GM21825 (cell line): ENCODE measurements around the gene FUT3.
"Not testable (repeated sequence)": the region's sequence is repeated elsewhere in the genome, so short reads cannot be mapped to it uniquely, and the experiment has no call there.

Experiments
- ATAC-seq: cut with Tn5 transposase; IDR thresholded peaks from one replicate; pipeline ENCODE4 v1.9.1; 2021; ENCODE audit warnings: mild to moderate bottlenecking, moderate library complexity; ENCODE audit not compliant: unreplicated experiment

The FUT3 gene

DNA sequence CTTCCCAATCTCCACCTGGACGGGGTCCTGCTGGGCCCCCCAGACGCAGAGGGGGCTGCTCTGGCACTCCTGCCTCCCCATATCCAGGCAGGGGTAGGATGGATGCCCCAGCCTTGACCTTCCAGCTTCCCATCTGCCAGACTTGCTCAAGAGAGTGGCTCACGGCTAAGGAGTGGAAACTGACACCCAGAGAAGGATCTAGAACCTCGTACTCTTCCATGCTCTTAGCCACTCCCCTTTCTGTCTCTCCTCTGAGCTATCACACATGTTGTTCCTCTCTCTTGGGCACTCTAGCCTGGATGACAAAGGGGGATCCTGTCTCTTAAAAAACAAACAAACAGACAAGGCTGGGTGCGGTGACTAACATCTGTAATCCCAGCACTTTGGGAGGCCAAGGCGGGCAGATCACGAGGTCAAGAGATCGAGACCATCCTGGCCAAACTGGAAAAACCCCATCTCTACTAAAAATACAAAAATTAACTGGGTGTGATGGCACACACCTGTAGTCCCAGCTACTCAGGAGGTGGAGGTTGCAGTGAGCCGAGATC, 31.2 kb upstream of the FUT3 start:
- ATAC-seq: no peak

DNA sequence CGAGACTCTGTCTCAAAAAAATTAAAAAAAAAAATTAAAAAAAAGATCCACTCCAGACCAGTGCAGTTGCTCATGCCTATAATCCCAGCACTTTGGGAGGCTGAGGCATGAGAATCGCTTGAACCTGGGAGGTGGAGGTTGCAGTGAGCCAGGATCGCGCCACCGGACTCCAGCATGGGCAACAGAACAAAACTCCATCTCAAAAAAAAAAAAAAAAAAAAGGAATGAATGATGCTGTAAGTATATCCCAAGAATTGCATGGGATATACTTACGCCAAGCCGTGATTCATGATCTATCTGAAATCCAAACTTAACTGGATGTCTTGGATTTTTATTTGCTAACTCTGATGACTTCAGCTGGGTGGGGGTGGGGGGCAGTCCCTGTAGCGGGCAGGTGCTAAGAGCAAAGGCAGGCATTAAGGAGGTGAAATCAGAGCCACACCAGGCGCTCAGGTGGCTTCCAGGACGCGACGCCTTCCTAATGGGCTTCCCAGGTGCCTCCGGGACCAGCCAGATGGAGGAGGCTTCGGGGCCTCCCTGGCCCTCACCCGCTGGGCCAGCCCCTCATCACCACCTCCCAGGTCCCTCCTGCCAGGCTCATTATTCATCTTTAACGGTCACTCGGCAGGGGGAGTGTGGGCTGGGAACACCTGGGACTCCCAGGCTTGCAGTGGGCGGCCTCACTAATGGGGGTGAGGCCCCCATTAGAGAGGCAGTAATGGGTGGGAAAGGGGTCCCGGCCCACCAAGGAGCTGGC, 30.5 kb upstream of the FUT3 start:
- no peak for ATAC-seq

DNA sequence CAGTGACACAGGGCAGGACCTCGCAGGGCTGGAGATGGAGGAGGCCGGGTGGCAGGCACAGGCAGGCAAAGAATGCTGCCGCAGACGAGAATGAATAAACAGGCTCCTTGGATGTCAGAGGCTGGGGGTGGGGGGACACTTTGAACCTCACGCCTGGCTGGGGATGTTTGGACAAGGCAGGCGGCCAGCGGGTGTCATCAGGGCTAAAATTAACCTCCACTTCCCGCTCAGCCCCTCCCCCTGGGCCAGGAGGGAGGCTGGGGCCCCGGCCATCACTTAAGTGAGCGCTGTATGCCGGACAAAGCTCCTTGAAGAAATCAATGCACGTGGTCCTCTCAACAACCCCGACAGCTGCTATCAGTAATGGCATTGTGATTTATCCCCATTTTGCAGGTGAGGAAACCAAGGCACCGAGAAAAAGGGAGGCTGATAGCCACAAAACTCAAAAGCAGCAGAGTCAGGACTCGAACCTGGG, 29.4 kb upstream of the FUT3 start:
- ATAC-seq: no peak

DNA sequence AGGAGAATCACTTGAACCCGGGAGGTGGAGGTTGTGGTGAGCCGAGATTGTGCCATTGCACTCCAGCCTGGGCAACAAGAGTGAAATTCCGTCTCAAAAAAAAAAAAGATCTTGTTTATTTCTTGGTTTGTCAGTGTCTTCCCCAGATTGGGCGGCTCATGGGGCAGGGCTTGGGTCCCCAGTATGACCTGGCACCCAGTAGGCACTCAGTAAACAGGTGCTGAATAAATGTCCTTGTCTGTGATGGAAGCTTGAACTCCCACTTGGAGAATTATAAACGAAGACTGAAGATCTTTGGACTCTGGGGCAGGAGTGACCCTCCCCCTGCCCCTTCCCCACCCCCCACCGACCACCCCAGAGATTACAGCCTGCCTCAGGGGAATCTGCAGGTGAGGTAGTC, 28.9 kb upstream of the FUT3 start:
- no peak for ATAC-seq

DNA sequence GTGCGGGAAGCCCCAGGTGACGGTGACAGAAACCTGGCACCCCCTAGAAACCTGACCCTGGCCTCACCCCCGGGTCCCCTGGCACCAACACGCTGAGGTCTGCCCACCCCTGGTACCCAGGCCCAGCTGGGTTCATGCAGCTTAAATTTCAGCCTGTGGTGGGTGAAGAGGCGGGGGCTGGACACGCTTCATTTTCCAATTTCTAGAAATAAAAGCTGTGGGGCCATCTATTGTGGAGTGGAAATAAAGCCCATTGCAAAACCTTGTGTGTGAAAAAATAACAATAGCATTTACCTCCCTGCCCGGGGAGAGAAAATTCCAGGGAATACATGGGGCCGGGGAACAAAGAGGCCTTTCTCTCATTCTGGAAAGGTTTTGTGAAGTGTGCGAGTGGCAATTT, 26.6 kb upstream of the FUT3 start:
- no peak for ATAC-seq

DNA sequence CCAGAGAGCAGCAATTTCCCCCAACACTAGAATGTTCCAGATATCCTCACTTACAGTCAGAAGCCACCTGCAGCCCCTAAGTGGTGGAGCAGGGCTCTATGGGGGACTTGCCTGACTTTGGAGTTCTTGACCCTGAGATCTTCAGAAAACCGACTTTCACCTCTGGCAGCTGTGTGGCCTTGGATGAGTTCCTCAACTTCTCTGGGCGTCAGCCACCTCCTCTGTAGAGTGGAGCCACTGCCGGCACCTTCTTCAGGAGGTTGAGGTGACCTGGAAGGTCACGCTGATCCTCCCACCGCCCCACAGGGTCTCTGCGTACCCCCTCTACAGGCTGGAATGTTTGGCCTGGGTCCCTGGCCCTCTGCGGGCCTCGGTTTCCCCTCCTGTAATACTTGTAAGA, 26.2 kb upstream of the FUT3 start:
- no peak for ATAC-seq

DNA sequence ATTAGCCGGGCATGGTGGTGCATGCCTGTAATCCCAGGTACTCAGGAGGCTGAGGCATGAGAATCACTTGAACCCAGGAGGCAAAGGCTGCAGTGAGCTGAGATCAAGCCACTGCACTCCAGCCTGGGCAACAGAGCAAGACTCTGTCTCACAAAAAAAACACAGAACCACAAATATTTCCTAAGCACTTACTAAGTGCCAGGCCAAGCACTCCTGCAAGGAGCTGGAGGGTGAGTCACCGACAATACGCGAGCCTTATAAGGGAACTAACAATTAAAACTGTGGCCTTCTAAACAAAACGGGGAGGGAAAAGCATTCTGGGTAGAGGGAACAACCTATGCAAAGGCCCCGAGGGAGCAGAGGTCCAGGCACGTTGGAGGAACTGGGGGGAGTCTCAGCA, 23.2 kb upstream of the FUT3 start:
- ATAC-seq: not testable (repeated sequence)

DNA sequence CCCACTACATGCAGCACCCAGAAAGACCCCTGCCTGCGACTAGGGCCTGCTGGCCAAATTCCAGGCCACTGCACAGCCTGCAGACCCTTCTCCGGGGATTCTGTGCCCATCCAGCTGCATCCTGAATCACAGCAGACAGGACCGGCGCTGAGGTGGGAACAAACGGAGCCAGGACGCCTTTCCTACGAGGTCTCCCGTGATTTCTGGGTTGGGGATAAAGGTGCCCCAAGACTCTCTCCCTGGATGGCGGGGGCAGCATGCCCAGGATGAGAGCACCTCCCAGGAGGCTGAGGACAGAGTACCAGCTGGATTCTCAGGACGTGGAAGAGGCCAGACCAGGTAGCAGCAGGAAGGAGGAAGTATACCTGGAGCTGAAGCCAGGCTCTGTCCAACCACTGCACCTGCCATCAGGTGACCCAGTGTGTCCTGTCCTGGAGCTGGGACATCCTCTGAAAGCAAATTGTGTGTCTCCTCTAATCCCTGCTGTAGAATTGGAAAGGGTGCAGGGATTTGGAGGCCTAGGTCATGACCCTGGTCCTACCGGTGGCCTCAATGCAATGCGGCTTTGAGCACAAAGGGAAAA, 22.5 kb upstream of the FUT3 start:
- ATAC-seq: no peak

DNA sequence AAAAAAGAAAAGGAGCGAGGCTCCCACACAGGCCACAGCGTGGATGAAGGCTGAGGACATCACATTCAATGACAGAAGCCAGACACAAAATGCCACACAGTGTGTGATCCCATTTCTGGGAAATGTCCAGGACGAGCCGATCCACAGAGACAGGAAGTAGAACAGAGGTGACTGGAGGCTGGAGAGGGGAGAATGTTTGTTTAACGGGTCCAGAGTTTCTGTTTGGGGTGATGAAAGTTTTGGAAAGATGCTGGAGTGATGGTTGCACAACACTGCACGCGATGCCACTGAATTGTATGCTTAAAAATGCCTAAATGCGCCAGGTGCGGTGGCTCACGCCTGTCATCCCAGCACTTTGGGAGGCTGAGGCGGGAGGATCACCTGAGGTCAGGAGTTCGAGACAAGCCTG, 19.7 kb upstream of the FUT3 start:
- ATAC-seq: no peak

DNA sequence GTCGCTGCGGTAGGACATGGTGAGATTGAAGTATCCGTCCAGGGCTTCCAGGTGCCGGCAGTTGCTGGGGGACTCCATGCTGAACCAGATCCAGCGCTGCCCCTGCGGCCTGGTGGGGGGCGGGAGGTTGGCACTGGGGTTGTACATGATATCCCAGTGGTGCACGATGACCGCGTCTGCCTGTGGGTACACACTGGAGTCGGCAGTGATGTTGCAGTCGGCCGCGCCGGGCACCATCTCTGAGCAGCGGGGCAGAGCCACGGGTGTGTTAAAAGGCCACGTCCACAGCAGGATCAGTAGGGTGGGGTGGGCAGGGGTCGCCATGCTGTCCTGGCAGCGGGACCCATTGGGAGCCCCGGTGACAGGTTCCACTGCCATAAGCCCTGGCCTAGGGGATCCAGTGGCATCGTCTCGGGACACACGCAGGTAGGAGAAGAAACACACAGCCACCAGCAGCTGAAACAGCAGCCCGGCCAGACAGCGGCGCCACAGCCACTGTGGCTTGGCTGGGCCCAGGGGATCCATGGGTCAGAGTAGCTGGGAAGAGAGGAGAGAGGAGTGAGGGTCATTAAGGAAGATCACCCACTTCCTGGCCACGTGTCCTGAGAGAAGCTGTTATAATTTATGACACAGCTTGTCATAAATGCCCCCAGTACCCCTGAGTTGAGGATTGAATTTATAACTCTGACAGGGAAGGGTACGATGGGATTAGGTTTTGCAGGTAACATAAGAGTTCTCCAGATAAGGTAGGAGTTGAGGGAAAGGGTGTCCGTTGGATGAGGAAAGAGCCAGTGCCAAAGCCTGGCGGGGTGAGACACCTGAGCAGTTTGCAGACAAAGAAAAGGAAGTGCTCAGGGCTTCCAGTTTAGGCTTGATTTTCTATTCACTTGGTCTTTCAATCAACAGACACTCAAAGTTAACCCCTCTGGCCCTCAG, 16.2 kb upstream of the FUT3 start:
- ATAC-seq: no peak

DNA sequence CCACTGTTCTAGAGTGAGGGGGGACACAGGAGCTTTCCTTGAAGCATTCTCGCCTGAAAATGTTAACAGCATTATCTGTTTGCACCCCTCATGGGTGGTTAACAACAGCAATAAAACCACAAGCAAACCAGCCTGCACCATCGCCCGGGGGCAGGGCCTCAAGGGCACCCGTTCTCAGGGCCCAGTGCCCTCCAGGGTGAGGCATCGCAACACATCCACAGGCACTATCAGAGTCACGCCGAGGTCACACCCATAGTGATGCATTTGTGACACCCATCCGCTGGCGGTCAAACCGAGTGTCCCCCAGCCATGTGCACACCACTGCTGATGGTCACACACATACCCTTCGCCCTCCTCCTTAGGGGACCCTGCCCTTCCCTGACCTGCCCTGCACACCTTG, 14.5 kb upstream of the FUT3 start:
- ATAC-seq: no peak

DNA sequence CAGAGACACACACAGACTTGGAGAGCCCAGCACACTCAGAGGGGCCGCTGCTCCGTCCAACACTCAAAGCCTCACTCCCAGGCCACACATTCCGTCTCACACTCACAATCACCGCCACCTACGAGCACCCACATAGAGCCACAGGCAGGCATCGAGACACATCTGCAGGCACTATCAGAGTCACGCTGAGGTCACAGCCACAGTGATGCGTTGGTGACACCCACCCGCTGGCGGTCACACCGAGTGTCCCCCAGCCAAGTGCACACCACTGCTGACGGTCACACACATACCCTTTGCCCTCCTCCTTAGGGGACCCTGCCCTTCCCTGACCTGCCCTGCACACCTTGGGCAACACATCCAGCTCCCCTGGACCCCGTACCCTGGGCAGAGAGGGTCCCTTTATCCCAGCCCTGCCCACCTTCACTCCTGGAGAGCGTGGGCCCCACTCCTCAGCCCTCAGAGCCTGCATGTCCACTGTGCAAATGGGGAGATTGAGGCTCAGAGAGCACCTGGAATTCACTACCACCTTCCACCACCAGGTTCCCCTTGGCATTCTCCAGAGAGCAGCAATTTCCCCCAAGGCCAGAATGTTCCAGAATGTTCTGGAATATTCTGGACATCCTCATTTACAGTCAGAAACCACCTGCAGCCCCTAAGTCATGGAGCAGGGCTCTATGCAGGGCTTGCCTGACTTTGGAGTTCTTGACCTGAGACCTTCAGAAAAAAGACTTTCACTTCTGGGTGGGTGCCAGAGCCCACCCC, 13.7 kb upstream of the FUT3 start:
- no peak for ATAC-seq

DNA sequence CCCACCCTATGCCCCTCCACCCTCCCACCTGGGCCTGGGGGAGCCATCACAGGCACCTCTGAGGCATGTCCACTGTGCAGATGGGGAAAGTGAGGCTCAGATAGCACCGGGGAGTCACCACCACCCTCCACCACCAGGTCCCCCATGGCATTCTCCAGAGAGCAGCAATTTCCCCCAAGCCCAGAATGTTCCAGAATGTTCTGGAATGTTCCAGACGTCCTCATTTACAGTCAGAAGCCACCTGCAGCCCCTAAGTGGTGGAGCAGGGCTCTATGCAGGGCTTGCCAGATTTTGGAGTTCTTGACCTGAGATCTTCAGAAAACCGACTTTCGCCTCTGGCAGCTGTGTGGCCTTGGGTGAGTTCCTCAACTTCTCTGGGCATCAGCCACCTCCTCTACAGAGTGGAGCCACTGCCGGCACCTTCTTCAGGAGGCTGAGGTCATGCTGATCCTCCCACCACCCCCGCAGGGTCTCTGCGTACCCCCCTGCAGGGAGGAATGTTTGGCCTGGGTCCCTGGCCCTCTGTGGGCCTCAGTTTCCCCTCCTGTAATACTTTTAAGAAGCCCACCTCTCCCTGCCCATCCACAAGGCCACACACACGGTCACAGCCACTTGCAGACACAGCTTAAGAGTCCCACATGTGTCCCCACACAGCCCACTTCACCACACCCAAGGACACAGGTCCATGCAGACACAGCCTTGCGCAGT, 12.9 kb upstream of the FUT3 start:
- no peak for ATAC-seq

DNA sequence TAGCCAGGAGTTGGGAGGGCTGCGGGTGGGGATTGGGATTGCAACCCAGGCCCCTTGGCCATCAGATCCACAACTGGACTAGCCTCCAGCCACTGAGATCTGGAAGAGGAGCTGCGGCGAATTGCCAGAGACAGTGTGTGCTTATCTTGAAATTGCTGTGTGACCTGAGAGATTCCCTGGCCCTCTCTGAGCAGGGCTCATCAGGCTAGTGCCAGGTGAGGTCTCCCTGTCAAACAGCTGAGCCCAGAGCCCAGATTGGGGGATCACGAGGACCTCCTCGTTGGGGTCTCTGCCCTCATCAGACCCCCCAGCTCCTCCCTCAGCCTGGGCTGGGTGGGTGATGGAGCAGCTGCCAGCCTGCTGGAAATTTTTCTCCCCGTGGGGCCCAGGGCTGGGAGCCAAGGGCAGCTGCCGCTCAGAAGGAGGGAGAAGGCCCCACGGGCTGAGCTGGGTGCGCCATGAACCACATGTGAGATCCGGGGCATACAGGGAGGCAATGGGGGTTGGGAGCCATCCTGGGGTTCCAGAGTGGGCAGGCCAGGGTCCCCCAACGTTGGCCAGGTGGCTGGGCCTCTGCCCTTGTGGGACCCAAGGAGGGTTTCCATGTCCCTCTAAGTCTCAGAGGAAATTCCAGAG, 11.9 kb upstream of the FUT3 start:
- ATAC-seq: no peak

DNA sequence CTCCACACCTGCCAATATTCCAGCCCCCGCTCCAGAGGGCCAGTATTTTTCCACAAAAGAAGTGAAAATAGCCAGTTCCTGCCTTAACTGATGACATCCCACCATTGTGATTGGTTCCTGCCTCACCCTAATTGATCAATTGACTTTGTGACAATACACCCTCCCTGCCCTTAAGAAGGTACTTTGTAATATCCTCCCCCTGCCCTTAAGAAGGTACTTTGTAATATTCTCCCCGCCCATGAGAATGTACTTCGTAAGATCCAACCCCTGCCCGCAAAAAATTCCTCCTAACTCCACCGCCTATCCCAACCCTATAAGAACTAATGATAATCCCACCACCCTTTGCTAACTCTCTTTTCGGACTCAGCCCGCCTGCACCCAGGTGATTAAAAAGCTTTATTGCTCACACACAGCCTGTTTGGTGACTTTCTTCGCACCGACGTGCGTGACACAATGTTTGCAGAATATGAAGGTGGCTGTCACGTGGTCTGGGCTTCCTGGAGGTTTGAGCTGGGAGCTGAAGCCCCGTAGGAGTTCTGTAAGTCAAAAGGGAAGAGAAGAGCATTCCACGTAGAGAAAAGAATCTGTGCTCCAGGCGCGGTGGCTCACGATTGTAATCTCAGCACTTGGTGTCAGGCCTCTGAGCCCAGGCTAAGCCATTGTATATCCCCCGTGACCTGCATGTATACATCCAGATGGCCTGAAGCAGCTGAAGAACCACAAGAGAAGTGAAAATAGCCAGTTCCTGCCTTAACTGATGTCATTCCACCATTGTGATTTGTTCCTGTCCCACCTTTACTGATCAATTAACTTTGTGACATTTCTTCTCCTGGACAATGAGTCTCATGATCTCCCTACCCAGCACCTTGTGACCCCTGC, 6.2 kb upstream of the FUT3 start:
- no peak for ATAC-seq

DNA sequence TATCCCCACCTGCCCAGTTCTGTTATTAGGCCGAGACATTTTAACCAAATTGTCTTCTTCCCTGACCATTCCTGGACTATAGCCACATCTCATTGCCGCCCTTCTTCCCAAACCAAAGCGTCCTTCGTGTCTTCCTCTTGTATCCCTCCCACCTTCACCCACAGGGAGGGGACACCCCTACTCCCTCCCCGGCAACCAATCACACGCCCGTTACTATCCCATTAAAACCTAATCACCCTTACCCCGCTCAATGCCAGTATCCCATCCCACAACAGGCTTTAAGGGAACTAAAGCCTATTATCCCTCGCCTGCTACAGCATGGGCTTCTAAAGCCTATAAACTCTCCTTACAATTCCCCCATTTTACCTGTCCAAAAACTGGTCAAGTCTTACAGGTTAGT, 3.9 kb upstream of the FUT3 start:
- not testable (repeated sequence) for ATAC-seq

DNA sequence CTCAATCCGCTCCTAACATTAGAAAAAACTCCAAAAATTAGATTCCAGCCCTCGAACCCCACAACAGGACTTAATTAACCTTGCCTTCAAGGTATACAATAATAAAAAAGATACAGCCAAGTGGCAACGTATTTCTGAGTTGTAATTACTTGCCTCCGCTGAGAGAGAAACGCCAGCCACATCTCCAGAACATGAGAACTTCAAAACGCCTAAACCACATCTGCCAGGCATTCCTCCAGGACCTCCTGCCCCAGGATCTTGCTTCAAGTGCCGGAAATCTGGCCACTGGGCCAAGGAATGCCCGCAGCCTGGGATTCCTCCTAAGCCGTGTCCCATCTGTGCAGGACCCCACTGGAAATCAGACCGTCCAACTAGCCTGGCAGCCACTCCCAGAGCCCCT, 2.9 kb upstream of the FUT3 start:
- ATAC-seq: not testable (repeated sequence)

DNA sequence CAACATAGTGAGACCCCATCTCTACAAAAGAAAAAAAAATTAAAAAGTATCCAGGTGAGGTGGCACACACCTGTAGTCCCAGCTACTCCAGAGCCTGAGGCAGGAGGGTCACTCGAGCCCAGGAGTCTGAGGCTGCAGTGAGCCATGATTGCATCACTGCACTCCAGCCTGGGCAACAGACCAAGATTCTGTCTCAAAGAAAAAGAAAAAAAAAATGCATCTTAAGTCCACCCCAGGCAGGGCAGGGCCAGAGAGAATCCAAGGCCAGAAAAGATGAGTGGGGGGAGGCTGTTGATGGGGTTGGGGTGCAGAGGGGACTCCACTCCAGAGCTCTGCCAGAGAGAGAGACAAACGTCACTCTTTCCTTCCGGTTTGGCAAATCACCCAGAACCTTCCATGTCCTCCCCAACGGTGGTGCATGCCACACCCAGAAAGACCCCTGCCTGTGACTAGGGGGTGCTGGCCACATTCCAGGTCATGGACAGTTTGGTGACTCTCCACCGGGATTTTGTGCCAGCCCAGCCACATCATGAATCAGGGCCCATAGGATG, 431 bp downstream of the FUT3 start:
- no peak for ATAC-seq
